Peyer's patch (tissue), 4 donors: ENCODE results near the gene AGBL4. TPM values are rescaled to one million over a fixed set of nuclear protein-coding genes. Genes with fewer than 3 reads are reported as not detected.

Source experiments
- DNase-seq, 3 donors: peaks; one replicate each; pipeline ENCODE4 v3.0.0-alpha.2; 2017 to 2019
- H3K27ac ChIP-seq, 4 donors: fragments of 200-600 bp; sonication (generic); one replicate each; pipeline ENCODE4 v1.5.1; 2016 to 2019
- H3K27me3 ChIP-seq, 2 donors: fragments of 200-600 bp; sonication (generic); one replicate each; pipeline ENCODE4 v1.5.1; 2019
- H3K36me3 ChIP-seq, 3 donors: fragments of 200-600 bp; sonication (generic); one replicate each; pipeline ENCODE4 v1.5.1; 2016 to 2019
- H3K4me1 ChIP-seq, 4 donors: fragments of 200-600 bp; sonication (generic); one replicate each; pipeline ENCODE4 v1.5.1; 2016 to 2019
- H3K4me3 ChIP-seq, 4 donors: fragments of 200-600 bp; sonication (generic); 1 replicate in 3 of 4; 2 replicates in 1 of 4; pipeline ENCODE4 v1.5.1; 2016 to 2019; ENCODE audit warnings: mild to moderate bottlenecking in 1 of 4
- H3K9me3 ChIP-seq, 4 donors: fragments of 200-600 bp; sonication (generic); one replicate each; pipeline ENCODE4 v1.5.1; 2016 to 2019; ENCODE audit warnings: mild to moderate bottlenecking in 1 of 4
- CTCF ChIP-seq, 6 experiments: fragments of 450-650 bp in 4 of 6; fragments of 200-600 bp in 2 of 6; sonication (generic) in 1 of 6; IDR thresholded peaks; one replicate each; pipeline ENCODE4 v1.5.1; 2017 to 2019; ENCODE audit warnings: antibody characterized with exemption in 6 of 6, mild to moderate bottlenecking in 3 of 6, moderate library complexity in 1 of 6
- POLR2A ChIP-seq, 2 donors: fragments of 450-650 bp; IDR thresholded peaks; one replicate each; pipeline ENCODE4 v1.5.1; 2017; ENCODE audit warnings: antibody characterized with exemption in 2 of 2, mild to moderate bottlenecking in 2 of 2, moderate library complexity in 2 of 2
- total RNA-seq, 4 donors: library from RNA; depleted of rRNA; stranded (reverse); fragments of >200 nt; gene quantifications; one replicate each; pipeline ENCODE4 v1.1.0, GENCODE V29; 2016

The AGBL4 gene
- total RNA-seq, 4 donors from 2014 or later: 2.5 TPM; not detected in 3

DNA sequence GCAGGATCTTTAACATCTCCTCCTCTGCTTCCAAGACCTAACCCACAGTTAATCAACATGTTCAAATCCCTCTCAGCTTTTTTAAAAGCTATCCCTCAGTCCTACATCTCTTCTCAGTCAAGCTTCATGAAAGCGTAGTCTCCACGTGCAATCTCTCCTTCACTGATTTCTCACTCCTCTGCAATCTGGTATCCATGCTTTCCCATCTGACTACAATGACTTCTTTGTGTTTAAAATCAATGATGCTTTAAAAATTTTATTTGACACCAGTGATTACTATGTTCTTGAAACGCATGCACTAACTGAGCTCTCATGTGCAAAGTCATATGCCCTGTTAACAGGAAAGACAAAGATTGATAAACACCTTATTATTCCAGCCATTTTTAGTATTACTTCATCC, 1179.6 kb downstream of the AGBL4 start:
- no peak overlapping the region for H3K27ac ChIP-seq
- H3K27me3 ChIP-seq: no peaks in the 10 kb centered on the region
- no peaks in the 10 kb centered on the region for H3K4me1 ChIP-seq
- no peak overlapping the region for H3K4me3 ChIP-seq
- no peak for TF ChIP-seq POLR2A (IDR thresholded peaks at IDR 0.05)
- no peak for TF ChIP-seq CTCF (IDR thresholded peaks at IDR 0.05)
- H3K9me3 ChIP-seq: no peaks in the 10 kb centered on the region
- DNase-seq: no peak
- no peaks in the 10 kb centered on the region for H3K36me3 ChIP-seq

- H3K9me3 ChIP-seq: no peaks in the 10 kb centered on the region
- no peaks in the 10 kb centered on the region for H3K36me3 ChIP-seq
- no peak overlapping the region for H3K27ac ChIP-seq
- TF ChIP-seq POLR2A (IDR thresholded peaks at IDR 0.05) (no peak), CTCF (IDR thresholded peaks at IDR 0.05) (no peak)
- no peak overlapping the region for H3K4me3 ChIP-seq
- no peaks in the 10 kb centered on the region for H3K27me3 ChIP-seq
- DNase-seq: no peak
- no peaks in the 10 kb centered on the region for H3K4me1 ChIP-seq
Observed at GRCh38 chr1:48841966-48842365, 1181.8 kb downstream of the AGBL4 start.

DNA sequence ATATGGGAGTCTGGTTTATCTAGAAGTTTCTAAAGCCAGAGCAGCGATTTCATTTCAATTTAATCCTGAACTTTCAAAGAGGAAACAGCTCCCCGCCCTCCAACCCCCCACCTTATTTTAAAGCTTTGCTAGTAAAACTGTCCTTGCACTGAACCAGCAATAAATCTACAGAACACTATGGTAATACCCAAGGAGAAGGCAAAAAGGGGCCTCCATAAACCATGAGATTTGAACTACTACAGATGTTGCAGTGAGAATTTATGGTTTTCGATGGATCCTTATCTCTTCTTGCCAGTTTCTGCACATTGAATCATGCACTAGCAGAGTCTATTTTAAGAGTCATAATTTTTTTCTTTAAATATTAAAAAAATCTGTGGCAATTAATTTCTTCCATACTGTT, 1182.3 kb downstream of the AGBL4 start:
- no peaks in the 10 kb centered on the region for H3K9me3 ChIP-seq
- H3K27me3 ChIP-seq: no peaks in the 10 kb centered on the region
- H3K4me3 ChIP-seq: no peak overlapping the region
- no peaks in the 10 kb centered on the region for H3K4me1 ChIP-seq
- DNase-seq: no peak
- no peaks in the 10 kb centered on the region for H3K36me3 ChIP-seq
- H3K27ac ChIP-seq: no peak overlapping the region
- TF ChIP-seq CTCF (IDR thresholded peaks at IDR 0.05) (no peak), POLR2A (IDR thresholded peaks at IDR 0.05) (no peak)

GRCh38 chr1:48831120-48831978, 1192.4 kb downstream of the AGBL4 start:
- H3K27ac ChIP-seq: no peak overlapping the region
- no peaks in the 10 kb centered on the region for H3K4me1 ChIP-seq
- H3K36me3 ChIP-seq: no peaks in the 10 kb centered on the region
- DNase-seq: no peak
- no peak for TF ChIP-seq CTCF (IDR thresholded peaks at IDR 0.05)
- TF ChIP-seq POLR2A (IDR thresholded peaks at IDR 0.05): no peak
- H3K4me3 ChIP-seq: no peak overlapping the region
- no peaks in the 10 kb centered on the region for H3K9me3 ChIP-seq
- H3K27me3 ChIP-seq: no peaks in the 10 kb centered on the region

DNA sequence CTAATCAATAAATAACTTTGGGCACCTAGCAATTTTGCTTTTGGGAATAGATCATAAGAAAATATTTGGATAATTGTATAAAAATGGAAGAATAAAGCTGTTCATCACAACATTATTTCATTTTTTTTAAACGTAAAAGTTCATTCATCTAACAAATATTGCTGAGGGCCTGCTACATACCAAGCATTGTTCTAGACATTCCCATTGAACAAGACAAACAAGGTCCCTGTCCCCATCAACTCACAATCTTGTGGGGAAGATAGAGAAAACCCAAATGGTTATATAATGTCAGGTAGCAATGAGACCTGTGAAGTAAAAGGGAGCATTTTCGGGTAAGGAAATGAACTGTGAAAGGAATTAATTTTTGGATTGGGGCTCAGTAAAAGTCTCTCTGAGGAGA, 1193.0 kb downstream of the AGBL4 start:
- no peak for TF ChIP-seq CTCF (IDR thresholded peaks at IDR 0.05)
- TF ChIP-seq POLR2A (IDR thresholded peaks at IDR 0.05): no peak
- no peak for DNase-seq
- H3K4me3 ChIP-seq: no peak overlapping the region
- no peaks in the 10 kb centered on the region for H3K36me3 ChIP-seq
- H3K27me3 ChIP-seq: no peaks in the 10 kb centered on the region
- no peak overlapping the region for H3K27ac ChIP-seq
- no peaks in the 10 kb centered on the region for H3K4me1 ChIP-seq
- H3K9me3 ChIP-seq: no peaks in the 10 kb centered on the region
